A673 (cell line): ENCODE results near the gene ADRA2A. TPM values are rescaled to one million over a fixed set of nuclear protein-coding genes. Genes with fewer than 3 reads are reported as not detected.

Source experiments
- BruUV-seq: library from RNA; stranded (reverse); fragments of 400-500 nt; replicated peaks from 2 replicates; lab custom pipeline; 2021; lab: Mats Ljungman, UMichigan
- CTCF ChIA-PET: fragments of 300-600 bp; sonication (Branson Sonifier 250); formaldehyde crosslinking; loops from one replicate; lab custom pipeline; 2022; ENCODE audit warnings: antibody characterized with exemption; lab: Charles Lee
- POLR2A ChIA-PET: fragments of 300-600 bp; sonication (Branson Sonifier 250); formaldehyde crosslinking; loops from one replicate; lab custom pipeline; 2022; ENCODE audit warnings: antibody characterized with exemption; ENCODE audit not compliant: low non-redundant PET; lab: Charles Lee
- DNase-seq: peaks from one replicate; pipeline ENCODE4 v3.0.0-alpha.2; 2015; ENCODE audit warnings: low spot score
- H3K27ac ChIP-seq: fragments of 200-600 bp; sonication (generic); 2 replicates; pipeline ENCODE4 v1.5.1; 2016; ENCODE audit warnings: mixed run types, low read depth, mild to moderate bottlenecking, mixed read lengths, antibody characterized with exemption, low read length; ENCODE audit not compliant: poor library complexity, severe bottlenecking
- H3K27me3 ChIP-seq: fragments of 200-600 bp; sonication (generic); replicated peaks from 2 replicates; pipeline ENCODE4 v1.6.1; 2017; ENCODE audit warnings: mixed run types, low read depth, mild to moderate bottlenecking, mixed read lengths, antibody characterized with exemption, low read length; ENCODE audit not compliant: insufficient read depth, poor library complexity
- H3K36me3 ChIP-seq: fragments of 200-600 bp; sonication (generic); 2 replicates; pipeline ENCODE4 v1.6.1; 2016; ENCODE audit warnings: mixed run types, mild to moderate bottlenecking, mixed read lengths, antibody characterized with exemption, low read length; ENCODE audit not compliant: insufficient read depth, poor library complexity, severe bottlenecking
- H3K4me1 ChIP-seq: fragments of 200-600 bp; sonication (generic); 2 replicates; pipeline ENCODE4 v1.6.1; 2017; ENCODE audit warnings: mixed run types, mild to moderate bottlenecking, mixed read lengths, antibody characterized with exemption, low read length; ENCODE audit not compliant: insufficient read depth, poor library complexity, severe bottlenecking
- H3K4me3 ChIP-seq: fragments of 200-600 bp; sonication (generic); 2 replicates; pipeline ENCODE4 v1.5.1; 2016; ENCODE audit warnings: low read depth, mixed run types, mild to moderate bottlenecking, mixed read lengths, low read length; ENCODE audit not compliant: poor library complexity, severe bottlenecking
- H3K9me3 ChIP-seq: fragments of 200-600 bp; sonication (generic); 2 replicates; pipeline ENCODE4 v1.6.1; 2016; ENCODE audit warnings: mixed run types, low read depth, mild to moderate bottlenecking, mixed read lengths, antibody characterized with exemption, low read length; ENCODE audit not compliant: poor library complexity, severe bottlenecking
- CTCF ChIP-seq: fragments of 300-800, 200-600 bp; sonication (generic); conservative IDR thresholded peaks from 2 replicates; pipeline ENCODE4 v1.5.1; 2017; ENCODE audit warnings: low read depth, mild to moderate bottlenecking, antibody characterized with exemption, low read length, moderate library complexity, mixed read lengths
- EZH2 ChIP-seq: fragments of 200-600 bp; sonication (generic); IDR thresholded peaks from 2 replicates; pipeline ENCODE4 v1.6.1; 2017; ENCODE audit warnings: borderline replicate concordance, low read depth, mild to moderate bottlenecking, mixed read lengths, antibody characterized with exemption, low read length; ENCODE audit not compliant: poor library complexity, severe bottlenecking
- intact Hi-C: fragments of 100-400 bp; cut with micrococcal nuclease; formaldehyde crosslinking; loops from one replicate; pipeline ENCODE4 v1.10.0; 2022; ENCODE audit not compliant: unreplicated experiment
- total RNA-seq: library from RNA; stranded (reverse); gene quantifications from 2 replicates; pipeline ENCODE4 v1.2.3, GENCODE V29; 2021

The ADRA2A gene
- total RNA-seq, 1 experiment from 2014 or later: not detected

GRCh38 chr10:111077785-111078504 is 1.1 kb downstream of the ADRA2A start:
- no TSS peak for BruUV-seq
- Histone ChIP-seq H3K4me3 (peak overlapping the region; percentile 51), H3K36me3 (no peaks in the 10 kb centered on the region), H3K4me1 (peaks cover 18% of the 10 kb centered on the region), H3K27ac (no peak overlapping the region), H3K27me3 (peaks cover 53% of the 10 kb centered on the region), H3K9me3 (no peaks in the 10 kb centered on the region)
- intact Hi-C loops: loop anchor here (5.0 to 10.0 kb wide), 3 partner anchors 127 to 1037 kb away; no protein-coding TSS in a partner anchor
- ChIA-PET CTCF (no interaction called here), POLR2A (interaction anchor here (0.6 kb wide), 1 partner anchor 160 kb away, joined by 4 read pairs; no protein-coding TSS in a partner anchor)
- DNase-seq: peak; percentile 14
- TF ChIP-seq EZH2 (no peak), CTCF (no peak)

- Histone ChIP-seq H3K27ac (no peak overlapping the region), H3K36me3 (no peaks in the 10 kb centered on the region), H3K27me3 (peaks cover 46% of the 10 kb centered on the region), H3K4me3 (no peak overlapping the region), H3K4me1 (peaks cover 18% of the 10 kb centered on the region), H3K9me3 (no peaks in the 10 kb centered on the region)
- BruUV-seq: no TSS peak
- ChIA-PET CTCF (no interaction called here), POLR2A (no interaction called here)
- no peak for DNase-seq
- intact Hi-C loops: loop anchor here (5.0 to 10.0 kb wide), 3 partner anchors 126 to 1036 kb away; no protein-coding TSS in a partner anchor
- TF ChIP-seq EZH2 (no peak), CTCF (no peak)
Observed at GRCh38 chr10:111078505-111079185, 1.8 kb downstream of the ADRA2A start.

- no peak for DNase-seq
- Histone ChIP-seq H3K4me3 (no peak overlapping the region), H3K27ac (no peak overlapping the region), H3K4me1 (peaks cover 18% of the 10 kb centered on the region), H3K27me3 (peaks cover 39% of the 10 kb centered on the region), H3K9me3 (no peaks in the 10 kb centered on the region), H3K36me3 (no peaks in the 10 kb centered on the region)
- POLR2A ChIA-PET: no interaction called here
- intact Hi-C loops: loop anchor here (5.0 to 10.0 kb wide), 3 partner anchors 126 to 1036 kb away; no protein-coding TSS in a partner anchor
- CTCF ChIA-PET: no interaction called here
- TF ChIP-seq CTCF: no peak
- no peak for TF ChIP-seq EZH2
- no TSS peak for BruUV-seq
Observed at GRCh38 chr10:111079241-111079760, 2.5 kb downstream of the ADRA2A start.
